Amniotic stem cell (primary cell): ENCODE measurements around the gene MAP2K6.

Source experiments
- DNase-seq: peaks from one replicate; lab custom pipeline; 2025; lab: John Stamatoyannopoulos, UW

Gene MAP2K6

DNA sequence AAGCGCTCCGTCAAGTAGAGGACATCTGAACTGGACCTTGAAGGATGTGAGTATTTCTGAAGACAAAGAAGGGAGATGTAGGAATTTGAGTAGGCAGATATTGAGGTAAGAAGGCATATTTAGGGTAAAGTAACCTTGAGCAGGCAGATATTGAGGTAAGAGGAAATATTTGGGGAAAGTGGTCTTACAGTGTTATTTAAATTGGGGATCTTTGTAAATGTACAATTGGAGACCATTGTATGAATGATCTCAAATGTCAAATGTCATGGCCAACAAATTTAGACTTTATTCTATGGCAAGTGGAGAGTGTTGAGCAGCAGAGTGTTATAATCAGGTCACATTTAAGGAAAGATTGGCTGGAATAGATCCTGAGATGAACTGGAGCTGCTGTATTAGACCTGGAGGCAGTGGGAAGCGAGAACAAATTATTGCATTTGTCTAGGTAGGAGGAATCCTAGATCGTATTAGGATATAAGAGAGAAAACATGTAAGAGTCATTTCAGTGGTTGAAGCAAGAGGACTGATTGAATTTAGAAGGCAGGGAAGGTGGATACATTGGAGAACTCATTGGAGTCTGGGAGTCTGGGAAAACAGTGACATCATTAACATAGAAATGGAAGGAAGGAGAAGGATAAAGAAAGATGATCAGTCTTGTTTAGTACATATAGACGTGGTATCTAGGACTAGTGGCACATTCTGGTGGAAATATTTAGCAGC lies 165.6 kb downstream of the MAP2K6 start:
- no peak for DNase-seq

DNA sequence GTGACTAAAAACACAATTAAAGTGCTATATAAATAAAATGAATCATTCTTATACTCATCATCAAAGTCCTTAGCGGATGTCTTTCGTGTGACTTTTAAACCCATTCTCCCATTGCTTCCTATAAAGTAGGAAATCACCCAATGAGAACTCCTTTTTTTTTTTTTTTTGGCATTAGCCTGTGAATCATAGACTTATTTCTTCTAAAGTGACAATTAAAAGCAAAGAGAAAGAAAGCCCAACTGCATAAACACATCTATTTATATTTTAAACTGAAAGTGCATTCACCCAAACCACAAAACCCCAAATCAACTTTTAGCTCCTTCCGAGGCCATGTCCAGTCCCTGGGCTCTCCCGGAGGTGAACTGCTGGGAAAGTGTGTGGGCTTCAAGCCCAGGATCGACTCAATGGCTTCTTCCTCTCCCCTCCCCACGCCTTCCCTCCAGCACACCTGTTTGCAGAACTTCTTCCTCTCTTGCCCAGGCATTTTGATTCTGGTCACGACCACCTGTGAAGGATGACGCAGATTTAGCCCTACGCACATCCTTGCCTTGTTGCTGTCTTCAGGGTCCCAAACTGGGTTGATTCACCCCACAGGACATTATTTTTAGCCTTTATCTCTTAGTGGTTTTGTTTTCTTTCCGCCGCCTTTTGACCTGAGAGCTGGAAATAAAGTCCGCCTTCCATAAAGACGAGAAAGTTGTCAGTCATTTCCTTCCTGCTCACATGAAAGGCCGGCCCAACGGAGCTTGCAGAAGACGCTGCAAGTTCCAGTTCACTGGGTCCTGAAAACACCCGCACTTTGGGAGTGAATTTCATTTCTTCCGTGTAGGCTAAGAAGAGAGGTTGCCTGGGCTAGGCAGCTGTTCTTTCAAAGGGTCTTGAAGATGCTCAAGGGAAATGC lies 166.8 kb downstream of the MAP2K6 start:
- no peak for DNase-seq

DNA sequence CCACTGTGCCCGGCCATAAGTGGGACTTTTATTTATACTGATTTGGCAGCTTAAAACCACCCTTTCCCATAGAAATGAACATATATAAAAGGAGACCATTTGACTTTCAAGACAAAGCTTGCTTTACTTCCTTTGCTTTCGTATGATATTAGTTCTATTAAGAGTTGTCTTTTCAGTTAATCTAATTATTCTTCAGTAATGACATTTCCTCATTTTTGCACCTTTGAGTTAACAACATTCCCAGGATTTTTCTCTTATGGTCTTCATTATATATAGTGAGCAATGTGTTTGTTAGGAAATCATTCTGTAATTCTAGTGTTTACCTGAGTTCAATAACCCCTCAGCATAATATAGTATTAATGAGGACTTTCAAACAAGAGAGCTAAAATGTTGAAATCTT lies 173.8 kb downstream of the MAP2K6 start:
- no peak for DNase-seq

DNA sequence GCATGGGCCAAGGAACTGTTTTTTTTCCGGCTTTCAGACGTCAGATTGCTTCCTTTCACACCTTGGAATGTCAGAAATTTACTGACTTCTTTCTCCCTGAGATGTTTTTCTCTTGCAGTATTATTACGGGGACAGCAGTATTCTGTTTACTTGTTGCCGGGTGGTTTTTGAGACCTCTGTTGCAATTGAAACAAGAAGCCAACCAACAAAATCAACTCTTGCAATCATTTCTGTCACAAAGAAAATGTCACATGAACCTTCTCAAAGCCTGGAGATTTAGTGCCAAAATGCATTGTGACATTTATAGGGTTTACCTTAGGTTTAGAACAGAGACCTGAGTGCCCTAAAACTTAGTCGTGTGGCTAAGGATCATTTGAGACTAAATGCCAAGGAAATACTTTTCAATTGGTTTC lies 174.3 kb downstream of the MAP2K6 start:
- DNase-seq, result no peak

DNA sequence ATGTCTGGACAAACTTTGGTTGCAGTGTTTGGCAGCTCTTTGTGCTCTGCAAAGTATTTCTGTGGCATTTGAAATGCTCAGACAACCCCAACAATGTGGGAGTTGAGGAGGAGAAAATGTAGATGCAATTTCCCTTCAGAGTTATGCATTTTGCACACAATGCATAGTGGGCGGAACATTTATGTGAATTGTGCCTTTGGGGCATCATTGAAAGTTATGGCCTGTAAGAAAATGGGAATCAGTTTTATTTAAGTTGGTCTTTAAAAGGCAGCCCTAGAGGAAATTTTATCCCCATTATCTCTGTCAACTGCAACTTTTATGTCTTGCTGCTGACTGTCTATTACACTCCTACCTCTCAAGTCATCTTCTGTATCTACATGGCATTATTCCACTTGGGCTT lies 176.2 kb downstream of the MAP2K6 start:
- DNase-seq, result no peak

DNA sequence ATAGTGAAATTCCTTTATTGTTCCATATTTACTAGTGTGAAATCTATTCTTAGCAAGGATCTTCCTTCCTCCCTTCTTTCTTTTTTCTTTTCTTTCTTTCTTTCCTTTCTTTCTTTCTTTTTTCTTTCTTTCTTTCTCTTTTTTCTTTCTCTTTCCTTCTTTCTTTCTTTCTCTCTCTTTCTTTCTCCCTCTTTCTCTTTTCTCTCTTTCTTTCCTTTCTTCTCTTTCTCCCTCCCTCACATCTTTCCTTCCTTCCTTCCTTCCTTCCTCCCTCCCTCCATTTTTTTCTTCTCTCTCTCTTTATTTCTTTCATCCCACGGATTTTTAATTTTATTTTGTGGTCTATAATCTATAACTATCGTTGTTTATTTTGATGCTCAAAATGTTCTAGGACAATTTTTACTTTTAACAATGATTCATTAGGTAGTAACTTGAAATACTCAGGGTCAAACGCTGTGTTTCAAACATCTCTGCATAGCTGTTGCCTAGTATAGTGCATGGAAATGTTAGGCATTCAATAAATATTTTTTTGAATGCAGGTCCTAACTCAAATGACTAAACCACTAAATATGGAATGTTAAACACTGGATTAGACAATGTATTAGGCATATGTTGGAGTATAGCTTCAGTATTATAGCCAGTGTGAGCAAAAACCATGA lies 178.3 kb downstream of the MAP2K6 start:
- peak; percentile 41 for DNase-seq

DNA sequence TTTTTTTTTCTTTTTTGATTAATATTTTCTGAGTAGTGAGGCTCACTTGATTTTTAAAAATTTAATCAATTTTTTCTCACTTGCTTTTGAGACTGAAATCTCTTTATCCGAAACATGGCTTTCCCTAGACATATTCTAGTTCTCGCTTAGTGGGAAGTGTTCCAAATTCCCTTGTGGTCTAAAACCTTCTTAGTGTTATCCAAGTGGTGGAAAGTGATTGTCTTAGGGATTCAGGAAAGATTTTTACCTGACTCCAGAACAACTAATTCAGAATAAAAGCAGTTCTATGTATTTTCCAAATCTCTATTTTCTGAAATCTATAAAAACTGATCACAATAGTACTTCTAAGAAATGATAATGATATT lies 178.8 kb downstream of the MAP2K6 start:
- DNase-seq, result no peak

DNA sequence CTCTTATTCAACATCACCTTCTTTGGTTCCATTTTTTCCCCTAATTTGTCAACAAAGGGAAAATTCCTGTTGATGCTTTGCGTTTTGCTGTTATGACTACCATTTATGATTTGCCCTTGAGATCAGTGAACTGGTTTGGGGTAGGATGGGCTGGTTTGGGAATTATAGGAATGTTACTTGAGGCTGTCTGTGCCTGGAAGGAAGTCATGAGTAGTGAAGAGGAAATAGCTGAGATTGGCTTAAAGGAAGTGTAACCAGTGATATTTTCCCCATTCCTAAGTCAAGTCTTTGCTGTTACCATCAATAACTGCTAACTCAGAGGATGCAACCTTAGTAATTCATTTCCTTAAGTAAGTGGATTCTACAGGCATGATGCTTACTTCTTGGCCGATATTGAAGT lies 179.2 kb downstream of the MAP2K6 start:
- no peak for DNase-seq

DNA sequence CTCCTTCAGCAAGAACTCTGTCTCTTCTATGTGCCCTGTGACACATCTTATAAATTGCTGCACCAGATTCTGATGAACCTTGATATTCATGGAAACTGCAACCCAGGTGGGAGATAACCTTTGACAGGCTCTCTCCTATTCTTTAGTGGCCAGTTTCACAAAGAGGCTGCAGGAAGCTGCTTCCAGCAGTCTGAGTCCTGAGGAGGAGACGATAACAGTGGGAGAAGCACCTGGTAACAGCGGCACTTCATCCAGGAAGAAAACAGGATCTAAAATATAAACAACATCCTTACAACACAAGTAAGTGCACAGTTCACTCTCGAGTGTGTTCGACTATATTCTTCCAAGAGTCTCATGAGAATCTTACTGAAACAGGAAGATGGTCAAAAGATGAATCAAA lies 180.1 kb downstream of the MAP2K6 start:
- no peak for DNase-seq

DNA sequence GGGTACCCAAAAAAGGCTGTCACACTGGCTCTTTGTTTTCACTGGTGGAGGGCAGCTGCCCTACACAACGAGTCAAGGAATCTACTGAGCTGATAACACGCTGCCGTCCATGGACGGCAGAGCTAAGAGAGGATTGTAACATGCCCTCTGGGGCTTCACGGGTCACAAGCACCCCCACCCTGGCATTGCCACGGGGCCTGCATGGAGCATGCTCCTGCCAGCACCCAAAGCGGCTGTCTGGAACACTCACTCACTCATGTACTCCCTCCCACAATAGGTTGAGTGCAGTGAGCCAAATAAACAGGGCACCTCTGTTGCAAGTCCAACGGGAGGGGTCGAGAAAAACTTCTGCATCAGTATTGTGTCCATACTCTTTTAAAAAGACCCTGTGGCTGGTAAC lies 181.6 kb downstream of the MAP2K6 start:
- no peak for DNase-seq

DNA sequence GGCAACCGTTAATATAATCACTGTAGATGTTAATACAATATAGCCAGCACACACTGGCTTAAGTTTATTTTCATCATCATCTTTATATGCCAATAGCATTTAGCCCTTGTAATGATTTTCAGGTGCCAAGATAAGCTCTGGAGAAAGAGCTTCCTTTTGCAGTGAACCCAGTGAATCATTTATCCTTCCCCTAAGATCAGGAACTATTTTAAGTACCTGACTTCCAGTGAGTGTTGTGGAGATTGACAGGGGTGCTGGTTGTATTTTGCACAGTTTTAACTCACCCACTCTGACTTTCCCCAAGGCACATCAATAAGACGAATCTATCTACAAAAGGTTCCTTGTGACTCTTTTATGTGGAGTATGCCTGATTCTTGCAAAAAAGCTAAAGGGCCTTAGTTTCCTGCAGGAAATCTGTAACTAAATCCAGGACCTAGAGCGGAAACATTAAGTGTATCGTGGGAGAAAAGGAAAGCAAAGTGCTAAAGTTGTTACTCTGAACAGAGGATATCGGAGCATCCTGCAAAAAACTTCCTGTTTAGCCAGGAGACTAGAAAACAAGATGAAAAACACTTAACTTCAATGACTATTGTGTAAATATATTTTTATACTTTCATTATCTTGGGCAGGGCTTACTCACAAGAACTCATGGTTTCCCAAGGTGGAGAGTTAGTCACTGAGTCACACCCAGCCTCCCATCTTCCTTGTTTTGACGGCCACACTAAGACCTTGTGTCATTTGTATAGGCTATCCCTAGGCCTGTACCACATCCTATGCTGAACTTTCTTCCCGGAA lies 183.6 kb downstream of the MAP2K6 start:
- DNase-seq, result no peak

DNA sequence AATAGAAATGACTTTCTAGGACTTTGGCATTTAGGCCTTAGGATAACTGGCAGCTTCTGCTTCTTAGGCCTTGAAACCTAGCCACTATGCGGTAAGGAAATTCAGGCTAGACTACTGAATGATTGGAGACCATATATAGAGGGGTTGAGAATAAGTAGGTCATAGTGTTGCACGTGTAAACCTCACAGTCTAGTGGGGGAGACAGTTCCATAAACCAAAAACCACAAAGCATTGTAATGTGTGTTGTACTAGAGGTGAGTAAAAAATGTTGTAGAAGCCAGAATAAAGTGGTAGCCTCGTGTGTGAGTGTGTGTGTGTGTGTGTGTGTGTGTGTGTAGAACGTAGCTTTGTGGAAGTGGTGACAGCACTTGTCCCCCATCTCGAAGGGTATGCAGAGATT lies 188.5 kb downstream of the MAP2K6 start:
- DNase-seq, result no peak
